GM04503 (cell line): ENCODE results near the gene SHQ1.
A peak's percentile ranks its signal among the peaks of the same experiment; 100 is the strongest.

Experiments used
- DNase-seq: peaks from one replicate; pipeline ENCODE4 v3.0.0-alpha.2; 2012; ENCODE audit warnings: low read depth

SHQ1 gene

DNA sequence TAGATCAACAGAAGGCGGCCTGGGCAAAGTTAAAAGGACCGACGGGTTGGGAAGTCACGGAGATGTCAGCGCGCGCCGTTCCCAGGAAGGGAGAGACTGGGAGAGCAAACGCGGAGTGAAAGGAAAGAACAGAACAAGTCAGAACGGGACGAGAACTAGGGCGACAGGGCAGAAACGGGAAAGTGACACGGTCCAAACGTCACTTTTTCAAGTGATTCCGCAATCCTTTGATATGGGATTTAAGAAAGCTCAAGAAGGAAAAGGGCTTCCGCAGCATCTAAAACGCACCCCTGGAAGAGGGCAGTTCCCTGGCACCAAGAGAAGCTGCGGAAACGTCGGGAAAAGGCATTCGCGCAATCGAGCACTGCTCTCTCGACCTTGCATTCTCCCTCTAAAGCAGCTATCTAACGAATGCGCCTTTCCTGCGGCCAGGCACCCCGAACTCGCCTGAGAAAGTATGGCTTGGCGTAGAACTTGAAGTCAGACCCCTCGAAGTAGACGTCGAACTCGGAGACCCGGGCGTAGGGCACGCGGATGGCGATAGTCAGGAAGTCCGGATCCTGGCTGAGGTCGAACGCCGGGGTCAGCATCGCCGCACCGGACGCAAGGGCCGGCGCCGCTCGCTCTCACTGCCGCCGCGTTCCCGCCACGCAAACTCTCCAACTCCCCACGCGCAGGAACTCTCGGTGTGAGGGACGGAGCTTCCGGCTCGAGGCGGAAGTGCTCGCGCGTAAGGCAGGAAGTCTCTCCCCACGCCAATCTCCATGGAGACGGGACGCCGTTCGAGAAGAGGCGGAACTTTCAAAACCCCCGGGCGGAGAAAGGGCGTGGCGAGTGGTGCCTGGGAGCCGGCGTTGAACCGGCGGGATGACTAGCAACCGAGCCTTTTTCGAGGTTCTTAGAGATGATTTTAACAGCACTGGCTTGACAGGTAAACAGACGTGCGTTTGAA lies at the start of gene SHQ1:
TSS of gene SHQ1 (minus strand) at position 695 of the 952 bp plus-strand sequence. CDS start at position 590, 105 bp downstream.
- DNase-seq = peak; percentile 72

DNA sequence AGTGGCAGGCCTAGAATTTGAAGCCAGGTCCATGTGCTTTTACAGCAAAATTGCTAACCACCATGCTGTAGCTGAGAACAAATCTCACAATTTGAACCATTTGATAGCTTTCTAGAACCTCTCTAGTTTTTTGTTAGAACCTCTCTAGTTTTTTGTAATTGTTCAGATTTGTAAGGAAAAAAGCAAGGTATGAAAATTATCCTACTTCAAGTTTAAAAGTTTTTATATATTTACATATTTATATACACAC lies 49.4 kb upstream of the SHQ1 start:
- no peak for DNase-seq

- no peak for DNase-seq
These were observed 48.9 kb upstream of the SHQ1 start for GRCh38 chr3:72896996-72897757.

DNA sequence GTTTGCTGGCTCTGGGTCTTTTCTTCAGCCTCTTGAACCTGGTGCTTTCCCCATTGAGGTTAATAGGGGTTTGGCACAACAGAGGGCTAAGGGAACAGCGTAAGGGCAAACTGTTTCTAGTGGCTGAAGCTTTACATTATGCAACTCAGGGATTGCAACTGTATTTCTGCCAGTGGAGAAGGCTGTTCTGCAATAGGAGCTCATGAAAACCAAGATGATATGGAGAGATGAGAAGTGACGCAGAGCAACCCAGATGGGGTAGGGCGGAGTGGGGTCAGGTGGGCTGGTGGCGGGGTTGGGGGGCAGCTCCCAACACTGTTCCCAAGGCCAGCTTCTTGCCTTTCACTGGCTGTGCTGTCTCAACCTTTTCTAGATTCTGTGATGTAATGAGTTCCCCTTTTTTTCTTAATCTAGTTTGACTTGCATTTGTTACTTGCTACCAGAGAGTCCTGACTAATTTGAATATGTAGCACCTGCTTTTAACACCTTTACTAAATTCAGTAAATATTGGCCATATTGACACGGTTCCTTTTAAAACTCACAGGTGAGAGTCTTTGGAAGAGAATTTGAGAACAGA lies 46.8 kb upstream of the SHQ1 start:
- DNase-seq = no peak

GRCh38 chr3:72892870-72893269 lies 44.6 kb upstream of the SHQ1 start:
- DNase-seq = no peak

- peak; percentile 87 for DNase-seq
These were observed 44.0 kb upstream of the SHQ1 start for GRCh38 chr3:72892081-72892775.

GRCh38 chr3:72891053-72891855 lies 43.0 kb upstream of the SHQ1 start:
- DNase-seq = peak; percentile 94

DNA sequence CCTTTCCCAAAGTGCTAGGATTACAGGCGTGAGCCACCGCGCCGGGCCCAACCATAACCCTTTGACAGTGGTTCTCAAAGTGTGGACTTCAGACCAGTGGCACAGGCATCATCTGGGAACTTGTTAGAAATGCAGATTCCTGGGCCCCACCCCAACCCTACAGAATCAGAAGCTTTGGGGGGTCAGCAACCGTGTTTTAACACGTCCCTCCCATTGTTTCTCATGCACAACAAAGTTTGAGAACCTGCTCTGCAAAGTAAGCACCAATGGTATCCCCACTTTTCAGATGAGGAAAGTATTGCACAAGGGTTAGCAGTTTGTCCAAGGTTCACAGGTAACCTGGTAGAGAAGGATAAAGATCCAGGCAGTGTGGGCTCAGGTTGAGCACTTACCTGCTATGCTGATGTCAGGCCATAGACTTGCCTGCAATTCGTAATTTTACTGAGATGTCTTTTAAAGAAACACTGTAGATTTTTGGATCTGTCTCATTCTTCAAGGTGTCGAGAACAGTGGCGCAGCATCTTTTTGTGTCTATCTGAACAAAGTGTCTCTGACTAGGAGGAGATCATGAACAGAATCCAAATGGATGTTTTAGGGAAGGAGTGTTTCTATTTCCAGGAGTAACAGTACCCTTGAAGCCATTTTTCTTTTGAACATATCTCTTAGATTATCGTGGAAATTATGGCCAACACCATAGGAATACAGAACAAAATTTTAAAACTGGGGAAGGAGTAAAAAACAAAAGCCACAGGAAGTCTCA lies 42.1 kb upstream of the SHQ1 start:
- DNase-seq = no peak

GRCh38 chr3:72889310-72890165 lies 41.3 kb upstream of the SHQ1 start:
- DNase-seq = no peak

DNA sequence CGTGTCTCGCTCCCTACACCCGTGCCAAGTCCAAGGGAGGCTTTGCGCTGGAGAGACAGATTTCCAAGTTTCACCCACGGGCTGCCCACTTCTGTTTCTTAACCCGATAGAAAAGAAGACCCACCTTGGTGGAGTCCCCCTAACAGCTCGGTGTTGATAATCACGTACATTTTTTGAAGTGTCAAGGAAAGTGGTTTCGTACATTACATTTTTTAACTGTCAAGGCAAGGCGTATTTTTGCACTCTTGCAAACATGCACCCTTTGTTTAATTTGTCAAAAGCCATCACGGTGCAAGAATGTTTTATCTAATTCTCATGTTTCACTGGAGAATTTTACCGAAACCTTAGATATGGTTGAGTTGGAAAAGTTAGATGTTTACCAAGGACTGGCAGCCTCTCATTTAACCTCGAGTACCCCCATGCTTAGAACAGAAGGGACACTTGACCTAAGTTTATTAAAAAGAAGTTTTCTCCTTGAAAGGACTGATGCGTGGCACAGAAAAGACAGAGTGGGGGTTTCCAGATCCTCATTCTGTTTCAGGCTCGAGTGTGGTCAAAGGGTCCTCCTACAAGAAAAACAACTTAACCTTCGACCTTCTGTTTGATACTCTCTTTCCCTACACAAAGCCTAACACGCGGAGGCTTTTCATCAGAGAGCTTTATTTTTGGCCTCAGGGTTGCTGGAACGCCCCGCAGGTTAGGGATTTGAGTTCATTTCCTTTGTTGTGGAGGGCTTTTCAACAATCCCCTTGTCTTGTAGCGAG lies 40.5 kb upstream of the SHQ1 start:
- DNase-seq = no peak

DNA sequence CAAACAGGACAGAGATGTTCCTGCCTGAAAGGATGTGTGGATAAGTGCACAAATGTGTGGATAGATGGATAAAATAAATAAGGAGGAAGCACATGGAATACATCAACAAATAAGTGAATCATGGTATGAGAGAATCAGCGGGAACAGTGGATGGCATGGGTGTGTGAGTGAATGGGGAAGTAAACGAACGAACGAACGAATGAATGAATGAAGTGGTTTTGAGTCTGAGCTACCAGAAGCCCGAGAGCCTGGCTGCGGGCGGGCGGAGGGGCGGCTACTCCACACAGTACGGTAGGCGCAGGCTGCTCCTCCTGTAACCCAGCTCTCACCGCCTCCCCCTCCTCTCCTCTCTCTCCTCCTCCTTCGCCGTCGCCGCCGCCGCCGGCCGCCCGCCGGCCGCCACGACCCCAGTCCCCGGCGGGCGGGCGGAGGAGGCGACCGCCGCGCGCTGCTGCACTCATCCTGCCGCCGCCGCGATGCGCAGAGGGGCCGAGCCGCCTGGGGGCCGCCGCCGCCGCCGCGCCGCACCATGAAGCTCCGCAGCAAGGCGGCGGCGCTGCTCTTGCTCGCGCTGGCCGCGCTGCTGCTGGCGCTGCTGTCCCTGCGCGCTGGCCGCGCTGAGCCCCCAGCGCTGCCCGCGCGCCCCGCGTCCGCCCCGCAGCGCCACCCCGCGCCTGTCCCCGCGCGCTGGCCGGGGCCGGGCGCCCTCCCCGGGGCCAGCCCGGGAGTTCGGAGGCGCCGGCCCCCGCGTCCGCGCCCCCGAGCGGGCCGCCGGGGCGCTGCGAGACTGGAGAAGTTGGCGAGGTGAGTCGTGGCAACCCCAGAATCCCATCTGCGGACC lies 39.7 kb upstream of the SHQ1 start, which contains the start of gene GXYLT2:
TSS of gene GXYLT2 (plus strand) at position 342 of the 841 bp plus-strand sequence. CDS start at position 530, 188 bp downstream.
- no peak for DNase-seq

GRCh38 chr3:72887343-72887704 lies 39.1 kb upstream of the SHQ1 start:
- no peak for DNase-seq

DNA sequence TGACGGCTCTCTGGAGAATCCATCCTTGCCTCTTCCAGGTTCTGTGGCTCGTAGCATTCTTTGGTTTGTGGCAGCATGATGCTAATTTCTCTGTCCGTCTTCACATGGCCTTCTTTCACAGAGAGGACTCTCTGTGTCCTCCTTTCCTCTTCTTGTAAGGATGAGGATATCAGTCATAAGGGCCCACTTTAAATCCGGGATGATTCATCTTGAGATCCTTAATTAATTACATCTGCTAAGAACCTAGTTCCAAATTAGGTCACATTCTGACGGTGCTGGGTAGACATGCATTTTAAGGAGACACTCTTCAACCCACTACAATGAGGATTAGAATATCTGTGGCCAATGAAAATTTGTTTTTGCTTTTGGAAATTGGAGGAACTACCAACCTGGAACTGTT lies 23.9 kb upstream of the SHQ1 start:
- DNase-seq = peak; percentile 69

GRCh38 chr3:72862314-72863090 lies 14.3 kb upstream of the SHQ1 start:
- DNase-seq = no peak

DNA sequence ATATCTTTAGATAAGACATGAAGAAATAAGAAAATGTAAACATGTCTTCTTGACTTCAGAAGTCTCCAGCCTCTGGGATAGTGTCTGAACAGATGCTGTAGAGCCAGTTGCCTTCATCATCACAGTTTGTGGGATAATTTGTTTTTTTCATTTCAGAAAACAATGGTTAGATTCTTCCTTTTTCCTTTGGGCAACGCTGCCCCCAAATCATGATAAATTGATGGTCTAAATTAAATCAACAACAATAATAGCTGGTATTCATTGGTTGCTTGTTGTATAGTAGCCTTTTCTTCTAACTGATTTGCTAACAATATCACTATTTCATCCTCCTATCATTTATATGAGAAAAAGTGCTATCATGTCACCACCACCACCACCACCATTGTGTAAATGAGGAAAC lies 12.6 kb upstream of the SHQ1 start:
- DNase-seq = no peak

DNA sequence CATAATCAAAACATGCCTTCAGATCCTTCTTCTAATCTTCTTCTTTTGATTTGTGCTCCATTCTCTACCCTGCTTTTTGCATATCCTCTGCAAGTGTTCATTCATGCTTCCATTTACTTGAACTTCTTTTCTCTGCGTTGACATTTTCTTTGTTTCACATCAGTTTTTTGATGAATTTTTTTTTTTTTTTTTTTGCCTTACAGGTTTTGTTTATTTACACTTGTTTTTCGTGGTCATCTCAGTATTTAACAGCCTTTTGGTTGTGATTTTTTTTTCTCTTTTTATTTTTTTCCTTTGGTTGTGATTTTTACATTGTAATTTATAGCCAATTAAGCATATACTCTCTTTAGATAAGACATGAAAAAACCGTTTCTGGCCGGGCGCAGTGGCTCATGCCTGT lies 11.8 kb upstream of the SHQ1 start:
- DNase-seq = no peak

- DNase-seq = no peak
These were observed 6.8 kb upstream of the SHQ1 start for GRCh38 chr3:72855001-72855400.
